ENCODE measurements around the gene NRG3.
"Not testable (repeated sequence)": the region's sequence is repeated elsewhere in the genome, so short reads cannot be mapped to it uniquely, and the experiment has no call there.

The NRG3 gene

DNA sequence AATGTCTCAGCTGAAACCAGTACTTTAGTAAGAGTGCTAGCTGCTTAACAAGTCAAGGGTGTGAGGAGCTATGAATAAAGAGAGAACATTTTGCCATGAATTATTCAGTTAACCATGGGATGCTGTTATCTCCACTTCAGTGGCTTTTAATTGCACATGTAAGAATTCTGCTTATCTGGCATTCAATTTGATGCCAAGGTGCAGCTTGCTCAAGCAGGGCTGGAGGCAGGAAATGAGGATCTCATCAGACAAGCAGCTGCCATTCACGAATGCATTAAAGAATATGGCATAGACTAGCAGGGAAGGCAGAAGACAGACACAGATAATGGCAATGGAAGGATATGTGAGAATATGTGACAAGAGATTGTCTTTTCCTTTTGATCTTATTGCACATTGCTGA lies 697.8 kb downstream of the NRG3 start:
- DNase-seq (ENCODE audit: low read depth in 3 of 3) = no peak

GRCh38 chr10:82574081-82574480 lies 699.1 kb downstream of the NRG3 start:
- DNase-seq (ENCODE audit: low read depth in 3 of 3) = no peak

DNA sequence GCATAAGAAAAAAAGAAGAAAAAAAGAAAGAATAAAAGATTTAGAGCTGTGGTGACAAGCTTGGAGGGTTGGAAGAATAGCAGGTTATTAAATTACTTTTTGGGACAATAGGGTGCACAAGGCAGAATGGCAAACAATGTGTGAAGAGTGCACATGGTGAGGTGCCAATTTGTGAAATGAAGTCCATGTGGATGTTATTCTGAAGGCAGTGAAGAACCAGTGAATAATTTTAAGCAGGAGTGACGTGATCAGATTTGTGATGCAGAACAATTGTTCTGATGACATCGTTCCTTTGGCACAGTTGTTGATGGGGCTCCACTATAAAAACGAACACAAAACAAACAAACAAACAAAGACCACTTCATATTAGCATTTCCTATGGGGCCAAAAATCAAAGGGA lies 700.3 kb downstream of the NRG3 start:
- DNase-seq (ENCODE audit: low read depth in 3 of 3) = no peak

- DNase-seq (ENCODE audit: low read depth in 3 of 3) = no peak
These were observed 701.1 kb downstream of the NRG3 start for GRCh38 chr10:82576093-82576492.

DNA sequence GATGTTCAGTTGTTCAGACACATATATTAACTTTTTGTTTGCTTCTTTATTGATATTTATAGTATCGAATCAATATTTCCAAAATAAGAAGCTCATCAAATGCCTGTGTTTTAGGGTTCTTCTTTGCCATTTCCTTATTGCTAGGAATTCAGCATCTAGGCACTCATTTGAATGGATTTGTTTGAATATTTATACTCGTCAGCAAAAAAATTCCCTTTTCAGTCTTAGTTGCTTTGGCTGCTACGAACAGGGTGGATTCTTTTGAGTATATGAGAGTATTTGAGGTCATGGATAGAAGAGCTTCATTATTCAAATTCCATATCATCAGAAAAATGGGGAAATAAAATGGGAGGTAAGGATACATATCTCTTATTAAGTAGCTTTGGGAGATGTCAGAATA lies 706.9 kb downstream of the NRG3 start:
- DNase-seq (ENCODE audit: low read depth in 3 of 3) = no peak

DNA sequence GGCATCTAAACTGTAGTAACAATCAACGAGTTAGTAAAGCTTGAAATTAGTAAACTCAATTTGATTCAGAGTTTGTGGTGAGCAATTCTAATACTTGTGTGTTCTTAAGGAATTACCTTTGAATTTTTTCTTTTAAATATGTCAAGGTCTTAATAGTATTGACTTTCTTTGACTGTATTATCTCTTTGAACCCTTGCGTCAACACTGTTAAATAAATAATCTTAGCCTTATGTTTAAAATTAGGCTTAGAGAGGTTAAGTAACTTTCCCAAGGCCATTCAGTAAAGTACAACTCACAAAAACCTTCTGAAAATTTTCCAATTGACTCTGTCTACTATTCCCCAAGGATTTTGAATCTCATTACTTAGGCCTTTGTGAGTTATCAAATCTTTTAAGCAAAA lies 716.4 kb downstream of the NRG3 start:
- no peak for DNase-seq (ENCODE audit: low read depth in 3 of 3)

GRCh38 chr10:82597840-82598239 lies 722.8 kb downstream of the NRG3 start:
- DNase-seq (ENCODE audit: low read depth in 3 of 3) = no peak

- no peak for DNase-seq (ENCODE audit: low read depth in 3 of 3)
These were observed 734.9 kb downstream of the NRG3 start for GRCh38 chr10:82609845-82610244.

DNA sequence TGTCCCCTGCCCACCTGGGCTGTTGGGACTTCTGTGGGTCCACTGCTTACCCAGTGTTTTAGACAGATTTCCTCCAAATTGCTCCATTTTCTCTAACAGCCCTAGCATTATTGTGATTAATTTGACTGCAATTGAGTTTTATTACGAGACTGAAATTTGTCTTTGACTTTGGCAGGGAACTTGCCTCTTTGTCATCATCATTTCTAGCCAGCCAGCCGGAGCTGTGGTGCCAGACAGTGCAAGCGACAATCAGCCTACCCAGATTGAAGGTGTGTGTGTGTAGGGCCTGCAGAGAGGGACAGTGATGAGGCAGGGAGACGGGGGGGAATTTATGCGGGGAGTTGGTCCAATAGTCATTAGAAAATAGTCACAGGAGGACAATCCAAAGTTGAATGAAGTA lies 743.0 kb downstream of the NRG3 start:
- DNase-seq (ENCODE audit: low read depth in 3 of 3) = no peak

DNA sequence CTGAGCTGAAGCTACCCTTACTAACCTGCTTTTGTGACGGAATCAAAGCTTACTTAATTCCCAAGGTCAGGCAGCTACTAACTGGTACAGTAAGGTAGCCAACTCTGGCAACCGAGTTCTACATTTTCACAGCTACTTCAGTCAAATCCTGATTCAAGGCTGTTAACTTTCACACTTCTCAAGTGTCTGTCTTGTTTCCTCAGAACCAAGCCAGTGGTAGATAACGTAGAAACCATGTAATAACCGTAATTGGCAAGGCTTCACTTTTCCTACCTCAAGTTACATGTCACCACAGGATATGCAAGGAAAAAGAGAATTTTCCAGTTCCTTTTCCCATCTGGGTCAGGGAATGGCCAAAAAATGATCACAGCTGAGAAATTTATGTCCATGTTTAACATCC lies 746.7 kb downstream of the NRG3 start:
- no peak for DNase-seq (ENCODE audit: low read depth in 3 of 3)

DNA sequence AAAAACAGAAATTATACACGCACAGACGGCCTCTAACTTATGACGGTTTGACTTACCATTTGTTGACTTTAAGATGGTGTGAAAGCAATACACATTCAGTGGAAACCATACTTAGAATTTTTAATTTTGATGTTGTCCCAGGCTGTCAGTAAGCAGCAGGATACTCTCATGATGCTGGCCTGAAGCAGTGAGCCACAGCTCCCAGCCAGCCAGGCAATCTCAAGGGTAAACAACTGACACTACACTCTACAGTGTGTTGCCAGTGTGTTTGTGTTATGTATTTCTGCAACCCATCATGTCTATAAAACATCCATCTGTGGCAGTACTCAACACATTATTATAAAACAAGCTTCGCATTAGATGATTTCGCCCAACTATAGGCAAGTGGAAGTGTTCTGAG lies 747.5 kb downstream of the NRG3 start:
- no peak for DNase-seq (ENCODE audit: low read depth in 3 of 3)

GRCh38 chr10:82625512-82626189 lies 750.7 kb downstream of the NRG3 start:
- DNase-seq (ENCODE audit: low read depth in 3 of 3) = no peak

- DNase-seq (ENCODE audit: low read depth in 3 of 3) = no peak
These were observed 753.4 kb downstream of the NRG3 start for GRCh38 chr10:82628373-82628772.

GRCh38 chr10:82643076-82643475 lies 768.1 kb downstream of the NRG3 start:
- DNase-seq (ENCODE audit: low read depth in 3 of 3) = no peak

DNA sequence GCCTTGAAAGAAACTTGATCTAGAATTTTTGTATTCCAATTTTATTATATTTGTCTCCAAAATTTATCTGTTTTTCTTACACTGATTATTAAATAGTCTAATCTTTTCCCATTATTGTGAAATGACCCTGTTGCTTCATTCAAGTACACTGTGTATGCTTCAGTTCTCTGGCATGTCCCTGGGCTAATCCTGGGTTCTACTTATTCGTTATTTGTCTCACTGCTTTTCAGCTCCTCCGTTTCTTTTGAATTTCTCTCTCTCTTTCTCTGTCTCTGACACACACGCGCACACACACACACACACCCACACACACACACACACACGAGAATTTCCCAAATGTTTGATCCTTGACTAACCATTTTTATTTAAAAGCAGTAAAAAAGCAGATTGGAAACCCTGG lies 768.6 kb downstream of the NRG3 start:
- no peak for DNase-seq (ENCODE audit: low read depth in 3 of 3)

GRCh38 chr10:82645221-82645620 lies 770.2 kb downstream of the NRG3 start:
- no peak for DNase-seq (ENCODE audit: low read depth in 3 of 3)

DNA sequence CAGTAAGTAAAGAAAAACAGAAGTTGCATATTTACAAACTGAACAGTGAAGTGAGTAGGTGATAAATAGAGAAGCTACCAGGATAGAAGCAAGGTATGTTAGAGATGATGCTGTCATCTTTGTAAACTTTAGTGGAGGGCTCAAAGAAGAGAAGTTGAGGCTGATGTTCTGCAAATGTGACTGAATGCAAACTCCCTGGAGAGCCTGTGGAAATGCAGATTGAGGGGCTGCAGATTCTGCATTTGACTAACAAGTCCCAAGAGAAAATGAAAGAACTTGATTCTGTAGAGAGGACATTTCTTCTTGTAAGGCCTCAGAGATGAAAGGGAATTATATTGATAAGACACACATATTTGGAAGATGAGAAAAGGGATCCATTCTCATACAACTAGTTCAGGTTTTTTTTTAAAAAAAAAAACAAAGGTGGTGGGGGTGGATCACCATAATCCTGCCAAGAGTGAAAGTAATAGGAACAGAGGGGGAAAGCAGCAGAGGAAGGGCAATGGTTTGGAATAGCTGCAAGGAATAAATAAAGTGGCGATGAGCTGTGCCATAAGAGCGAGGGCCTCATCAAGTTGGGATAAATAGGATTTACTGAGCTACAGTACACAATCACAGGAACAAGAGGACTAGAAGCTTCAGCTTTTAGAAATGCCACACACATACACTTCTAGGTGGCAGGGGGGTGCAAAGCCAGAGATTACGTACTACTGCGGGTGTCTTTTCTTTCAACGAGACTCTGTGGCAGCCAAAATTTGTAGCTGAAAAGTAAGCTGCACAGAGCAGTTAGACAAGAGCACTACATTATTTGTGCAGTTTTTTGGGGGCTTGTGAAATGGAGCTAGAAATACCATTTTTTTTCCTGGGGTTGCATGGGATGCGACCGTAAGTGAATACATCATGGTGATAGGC lies 778.5 kb downstream of the NRG3 start:
- no peak for DNase-seq (ENCODE audit: low read depth in 3 of 3)

DNA sequence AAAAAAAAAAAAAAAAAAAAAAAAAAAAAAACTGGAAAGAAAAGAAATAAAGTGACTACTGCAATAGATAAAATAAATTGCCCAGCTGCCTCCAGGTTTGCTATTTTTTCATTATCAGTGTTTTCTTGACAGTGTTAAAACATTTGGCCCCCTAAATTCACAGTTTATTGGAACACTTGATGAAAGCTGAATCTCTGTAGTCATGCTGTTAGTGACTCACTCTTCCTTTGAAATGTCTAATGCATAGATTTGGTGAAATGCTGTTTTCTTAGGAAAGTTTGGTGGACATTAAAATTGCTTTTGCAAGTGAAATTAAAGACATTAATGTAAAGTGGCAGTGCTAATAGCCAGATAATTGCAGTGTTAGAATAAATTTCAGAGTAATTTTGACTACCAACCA lies 785.2 kb downstream of the NRG3 start:
- DNase-seq (ENCODE audit: low read depth in 3 of 3) = no peak

GRCh38 chr10:82660986-82661385 lies 786.0 kb downstream of the NRG3 start:
- DNase-seq (ENCODE audit: low read depth in 3 of 3) = no peak

DNA sequence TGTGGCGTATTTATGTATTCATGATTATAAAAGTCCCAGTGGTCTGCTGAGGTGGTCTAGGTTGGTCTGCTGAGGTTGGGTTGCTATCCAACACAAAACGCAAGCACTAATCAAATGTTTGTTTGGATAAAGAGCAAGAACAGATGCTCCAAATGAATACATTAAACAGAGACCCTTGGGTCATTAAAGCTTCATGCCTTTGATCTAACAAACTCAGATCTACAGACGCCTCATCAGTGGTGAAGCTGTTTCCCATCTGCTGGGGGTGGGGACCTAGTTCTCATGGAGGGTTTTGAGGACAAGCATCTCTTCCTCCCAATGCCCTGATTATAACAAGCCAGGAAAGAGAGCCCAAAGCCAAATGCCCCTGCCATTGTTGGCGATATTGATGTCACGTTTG lies 786.7 kb downstream of the NRG3 start:
- DNase-seq (ENCODE audit: low read depth in 3 of 3) = no peak

- no peak for DNase-seq (ENCODE audit: low read depth in 3 of 3)
These were observed 793.4 kb downstream of the NRG3 start for GRCh38 chr10:82668221-82668895.

DNA sequence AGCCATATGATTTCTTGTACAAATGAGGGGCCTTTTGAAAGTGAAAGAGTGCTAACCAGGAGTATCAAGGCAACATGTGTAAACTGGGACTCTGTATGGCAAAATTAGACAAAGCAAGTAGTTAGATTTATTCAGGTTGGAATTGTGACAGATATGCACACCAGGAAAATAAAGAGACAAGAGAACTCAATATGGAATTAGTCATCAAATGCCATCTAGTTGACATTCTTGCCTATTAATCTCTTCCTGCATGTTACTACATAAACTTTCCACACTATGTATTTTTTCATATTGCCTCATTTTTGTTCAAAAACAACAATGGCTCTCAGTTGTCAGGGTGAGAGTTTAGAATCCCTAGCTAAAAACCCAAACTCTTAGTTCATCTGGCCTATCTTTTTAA lies 799.0 kb downstream of the NRG3 start:
- DNase-seq (ENCODE audit: low read depth in 3 of 3) = no peak

DNA sequence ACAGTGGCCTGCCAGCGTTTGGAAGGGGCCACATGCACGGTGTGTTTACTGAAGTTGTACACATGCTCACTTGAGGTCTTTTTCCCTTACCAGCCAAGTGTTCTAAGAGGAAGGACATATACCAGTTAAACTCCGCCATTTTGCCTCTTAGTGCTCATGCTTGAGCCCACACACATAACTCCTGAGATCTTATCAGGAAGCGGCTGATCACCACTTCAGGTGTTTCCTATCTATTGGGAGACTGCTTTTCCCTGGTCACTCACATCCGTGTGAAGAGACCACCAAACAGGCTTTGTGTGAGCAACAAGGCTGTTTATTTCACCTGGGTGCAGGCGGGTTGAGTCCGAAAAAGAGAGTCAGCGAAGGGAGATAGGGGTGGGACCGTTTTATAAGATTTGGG lies 802.9 kb downstream of the NRG3 start:
- DNase-seq (ENCODE audit: low read depth in 3 of 3) = not testable (repeated sequence)

Data from stimulated activated CD4-positive, alpha-beta T cell treated with anti-CD3 and anti-CD28 coated beads, TNF-alpha, amount 100 ng/mL, for 48 hours (primary cell).